B cell (primary cell): ENCODE measurements around the gene TBX4.

Experiments used
- EZH2 ChIP-seq: IDR thresholded peaks from 2 replicates; pipeline ENCODE4 v1.6.1; 2012; ENCODE audit warnings: borderline replicate concordance, low read depth, mild to moderate bottlenecking, moderate library complexity, low read length; ENCODE audit not compliant: insufficient read depth, poor library complexity, severe bottlenecking
- TF ChIP-seq, protein P1 (sequence below): fragments of 200-600 bp; IDR thresholded peaks from one replicate; pipeline ENCODE4 v1.8.0; 2022; ENCODE audit warnings: antibody characterized with exemption, mild to moderate bottlenecking

DNA sequence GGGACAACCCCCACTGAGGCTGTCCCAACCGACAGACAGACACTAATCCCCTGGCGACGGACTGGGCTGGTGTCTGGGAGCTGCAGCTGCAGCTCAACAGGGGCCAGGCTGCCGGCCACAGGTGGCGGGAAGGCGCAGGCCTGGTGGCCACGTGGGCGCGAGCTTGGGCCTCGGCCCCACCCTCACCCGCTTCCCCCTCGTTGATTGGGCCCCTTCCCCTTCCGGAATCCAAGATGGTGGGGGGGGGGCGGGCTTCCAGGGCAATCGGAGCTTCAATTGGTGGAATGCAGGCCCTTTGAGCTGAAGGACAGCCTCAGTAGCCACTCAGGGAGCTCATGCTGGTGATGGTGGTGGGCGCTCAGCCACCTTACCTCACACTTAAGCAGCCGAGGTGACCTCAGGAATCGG lies 8.7 kb upstream of the TBX4 start:
- TF ChIP-seq, protein P1, sequence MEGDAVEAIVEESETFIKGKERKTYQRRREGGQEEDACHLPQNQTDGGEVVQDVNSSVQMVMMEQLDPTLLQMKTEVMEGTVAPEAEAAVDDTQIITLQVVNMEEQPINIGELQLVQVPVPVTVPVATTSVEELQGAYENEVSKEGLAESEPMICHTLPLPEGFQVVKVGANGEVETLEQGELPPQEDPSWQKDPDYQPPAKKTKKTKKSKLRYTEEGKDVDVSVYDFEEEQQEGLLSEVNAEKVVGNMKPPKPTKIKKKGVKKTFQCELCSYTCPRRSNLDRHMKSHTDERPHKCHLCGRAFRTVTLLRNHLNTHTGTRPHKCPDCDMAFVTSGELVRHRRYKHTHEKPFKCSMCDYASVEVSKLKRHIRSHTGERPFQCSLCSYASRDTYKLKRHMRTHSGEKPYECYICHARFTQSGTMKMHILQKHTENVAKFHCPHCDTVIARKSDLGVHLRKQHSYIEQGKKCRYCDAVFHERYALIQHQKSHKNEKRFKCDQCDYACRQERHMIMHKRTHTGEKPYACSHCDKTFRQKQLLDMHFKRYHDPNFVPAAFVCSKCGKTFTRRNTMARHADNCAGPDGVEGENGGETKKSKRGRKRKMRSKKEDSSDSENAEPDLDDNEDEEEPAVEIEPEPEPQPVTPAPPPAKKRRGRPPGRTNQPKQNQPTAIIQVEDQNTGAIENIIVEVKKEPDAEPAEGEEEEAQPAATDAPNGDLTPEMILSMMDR: no peak
- TF ChIP-seq EZH2: no peak
